Measurements from ENCODE around the gene TGFBR3.

Gene TGFBR3

GRCh38 chr1:91732291-91733107, 153.5 kb downstream of the TGFBR3 start:
- Mint-ChIP-seq H3K9me3 (no peaks in the 10 kb centered on the region), H3K36me3 (ENCODE audit: insufficient read depth) (peaks cover 48% of the 10 kb centered on the region), H3K27me3 (no peaks in the 10 kb centered on the region), H3K4me3 (peak overlapping the region; percentile 40), H3K27ac (ENCODE audit: low read depth) (peak overlapping the region; percentile 60), H3K4me1 (peaks cover 65% of the 10 kb centered on the region)
- DNase-seq (ENCODE audit: low spot score in 2 of 2) (no peak), ATAC-seq (replicated peaks; ENCODE audit: extremely low read depth, poor library complexity, severe bottlenecking) (peak; percentile 51)

GRCh38 chr1:91731815-91732214, 154.1 kb downstream of the TGFBR3 start:
- Mint-ChIP-seq H3K27ac (ENCODE audit: low read depth) (peak overlapping the region; percentile 60), H3K4me1 (peaks cover 61% of the 10 kb centered on the region), H3K9me3 (no peaks in the 10 kb centered on the region), H3K36me3 (ENCODE audit: insufficient read depth) (peaks cover 52% of the 10 kb centered on the region), H3K4me3 (peak overlapping the region; percentile 45), H3K27me3 (no peaks in the 10 kb centered on the region)
- no peak for DNase-seq (ENCODE audit: low spot score in 2 of 2)
- no peak for ATAC-seq (replicated peaks; ENCODE audit: extremely low read depth, poor library complexity, severe bottlenecking)

- ATAC-seq (replicated peaks; ENCODE audit: extremely low read depth, poor library complexity, severe bottlenecking), result peak; percentile 30
- peaks cover 57% of the 10 kb centered on the region for H3K4me1 Mint-ChIP-seq
- peaks cover 51% of the 10 kb centered on the region for H3K36me3 Mint-ChIP-seq (ENCODE audit: insufficient read depth)
- no peak for DNase-seq (ENCODE audit: low spot score in 2 of 2)
- H3K9me3 Mint-ChIP-seq, result no peaks in the 10 kb centered on the region
- H3K27me3 Mint-ChIP-seq, result no peaks in the 10 kb centered on the region
- H3K4me3 Mint-ChIP-seq, result peak overlapping the region; percentile 45
- peak overlapping the region; percentile 60 for H3K27ac Mint-ChIP-seq (ENCODE audit: low read depth)
Observed at GRCh38 chr1:91730801-91731732, 154.9 kb downstream of the TGFBR3 start.

GRCh38 chr1:91729621-91730358, 156.2 kb downstream of the TGFBR3 start:
- Mint-ChIP-seq H3K27me3 (no peaks in the 10 kb centered on the region), H3K4me3 (no peak overlapping the region), H3K4me1 (peaks cover 57% of the 10 kb centered on the region), H3K27ac (ENCODE audit: low read depth) (peak overlapping the region; percentile 50), H3K36me3 (ENCODE audit: insufficient read depth) (peaks cover 54% of the 10 kb centered on the region), H3K9me3 (no peaks in the 10 kb centered on the region)
- DNase-seq (ENCODE audit: low spot score in 2 of 2) (no peak), ATAC-seq (replicated peaks; ENCODE audit: extremely low read depth, poor library complexity, severe bottlenecking) (no peak)

- Mint-ChIP-seq H3K36me3 (ENCODE audit: insufficient read depth) (peaks cover 43% of the 10 kb centered on the region), H3K4me3 (no peak overlapping the region), H3K4me1 (peaks cover 47% of the 10 kb centered on the region)
Observed at GRCh38 chr1:91727763-91728162, 158.2 kb downstream of the TGFBR3 start.

GRCh38 chr1:91725989-91726721, 159.8 kb downstream of the TGFBR3 start:
- H3K9me3 Mint-ChIP-seq, result no peaks in the 10 kb centered on the region
- H3K4me3 Mint-ChIP-seq, result no peak overlapping the region
- ATAC-seq (replicated peaks; ENCODE audit: extremely low read depth, poor library complexity, severe bottlenecking) (no peak), DNase-seq (ENCODE audit: low spot score in 2 of 2) (no peak)
- H3K27me3 Mint-ChIP-seq, result no peaks in the 10 kb centered on the region
- peaks cover 45% of the 10 kb centered on the region for H3K36me3 Mint-ChIP-seq (ENCODE audit: insufficient read depth)
- peaks cover 33% of the 10 kb centered on the region for H3K4me1 Mint-ChIP-seq
- peak overlapping the region; percentile 54 for H3K27ac Mint-ChIP-seq (ENCODE audit: low read depth)

More at GRCh38 chr1:91727763-91728162, 158.2 kb downstream of the TGFBR3 start:
- no peaks in the 10 kb centered on the region for H3K27me3 Mint-ChIP-seq
- ATAC-seq (replicated peaks; ENCODE audit: extremely low read depth, poor library complexity, severe bottlenecking) (no peak), DNase-seq (ENCODE audit: low spot score in 2 of 2) (no peak)
- no peak overlapping the region for H3K27ac Mint-ChIP-seq (ENCODE audit: low read depth)
- H3K9me3 Mint-ChIP-seq, result no peaks in the 10 kb centered on the region

GRCh38 chr1:91725618-91725988, 160.3 kb downstream of the TGFBR3 start:
- H3K27me3 Mint-ChIP-seq, result no peaks in the 10 kb centered on the region
- H3K36me3 Mint-ChIP-seq (ENCODE audit: insufficient read depth), result peaks cover 50% of the 10 kb centered on the region
- DNase-seq (ENCODE audit: low spot score in 2 of 2) (no peak), ATAC-seq (replicated peaks; ENCODE audit: extremely low read depth, poor library complexity, severe bottlenecking) (no peak)
- no peaks in the 10 kb centered on the region for H3K9me3 Mint-ChIP-seq
- no peak overlapping the region for H3K4me3 Mint-ChIP-seq
- peak overlapping the region; percentile 54 for H3K27ac Mint-ChIP-seq (ENCODE audit: low read depth)
- peaks cover 29% of the 10 kb centered on the region for H3K4me1 Mint-ChIP-seq

GRCh38 chr1:91724644-91725043, 161.3 kb downstream of the TGFBR3 start:
- H3K4me3 Mint-ChIP-seq, result no peak overlapping the region
- H3K36me3 Mint-ChIP-seq (ENCODE audit: insufficient read depth), result peaks cover 48% of the 10 kb centered on the region

GRCh38 chr1:91724231-91724630, 161.7 kb downstream of the TGFBR3 start:
- peaks cover 18% of the 10 kb centered on the region for H3K4me1 Mint-ChIP-seq
- no peaks in the 10 kb centered on the region for H3K9me3 Mint-ChIP-seq
- DNase-seq (ENCODE audit: low spot score in 2 of 2), result no peak
- ATAC-seq (replicated peaks; ENCODE audit: extremely low read depth, poor library complexity, severe bottlenecking), result no peak
- H3K4me3 Mint-ChIP-seq, result no peak overlapping the region
- H3K27ac Mint-ChIP-seq (ENCODE audit: low read depth), result no peak overlapping the region
- peaks cover 50% of the 10 kb centered on the region for H3K36me3 Mint-ChIP-seq (ENCODE audit: insufficient read depth)
- H3K27me3 Mint-ChIP-seq, result no peaks in the 10 kb centered on the region

More at GRCh38 chr1:91724644-91725043, 161.3 kb downstream of the TGFBR3 start:
- Mint-ChIP-seq H3K9me3 (no peaks in the 10 kb centered on the region), H3K4me1 (peaks cover 20% of the 10 kb centered on the region), H3K27me3 (no peaks in the 10 kb centered on the region), H3K27ac (ENCODE audit: low read depth) (no peak overlapping the region)
- ATAC-seq (replicated peaks; ENCODE audit: extremely low read depth, poor library complexity, severe bottlenecking), result no peak
- no peak for DNase-seq (ENCODE audit: low spot score in 2 of 2)

GRCh38 chr1:91720044-91720443, 165.9 kb downstream of the TGFBR3 start:
- DNase-seq (ENCODE audit: low spot score in 2 of 2) (no peak), ATAC-seq (replicated peaks; ENCODE audit: extremely low read depth, poor library complexity, severe bottlenecking) (no peak)
- H3K4me1 Mint-ChIP-seq, result peaks cover 15% of the 10 kb centered on the region
- no peak overlapping the region for H3K4me3 Mint-ChIP-seq
- H3K9me3 Mint-ChIP-seq, result no peaks in the 10 kb centered on the region
- no peak overlapping the region for H3K27ac Mint-ChIP-seq (ENCODE audit: low read depth)
- peaks cover 55% of the 10 kb centered on the region for H3K36me3 Mint-ChIP-seq (ENCODE audit: insufficient read depth)
- no peaks in the 10 kb centered on the region for H3K27me3 Mint-ChIP-seq

- H3K36me3 Mint-ChIP-seq (ENCODE audit: insufficient read depth), result peaks cover 62% of the 10 kb centered on the region
- DNase-seq (ENCODE audit: low spot score in 2 of 2) (no peak), ATAC-seq (replicated peaks; ENCODE audit: extremely low read depth, poor library complexity, severe bottlenecking) (no peak)
- H3K9me3 Mint-ChIP-seq, result no peaks in the 10 kb centered on the region
- H3K4me3 Mint-ChIP-seq, result no peak overlapping the region
- no peaks in the 10 kb centered on the region for H3K27me3 Mint-ChIP-seq
- H3K27ac Mint-ChIP-seq (ENCODE audit: low read depth), result no peak overlapping the region
- H3K4me1 Mint-ChIP-seq, result peaks cover 23% of the 10 kb centered on the region
Observed at GRCh38 chr1:91718877-91719276, 167.1 kb downstream of the TGFBR3 start.

- H3K4me1 Mint-ChIP-seq, result peaks cover 24% of the 10 kb centered on the region
- H3K27me3 Mint-ChIP-seq, result no peaks in the 10 kb centered on the region
- H3K36me3 Mint-ChIP-seq (ENCODE audit: insufficient read depth), result peaks cover 65% of the 10 kb centered on the region
- no peak overlapping the region for H3K4me3 Mint-ChIP-seq
- DNase-seq (ENCODE audit: low spot score in 2 of 2) (no peak), ATAC-seq (replicated peaks; ENCODE audit: extremely low read depth, poor library complexity, severe bottlenecking) (no peak)
- no peak overlapping the region for H3K27ac Mint-ChIP-seq (ENCODE audit: low read depth)
- no peaks in the 10 kb centered on the region for H3K9me3 Mint-ChIP-seq
Observed at GRCh38 chr1:91718368-91718767, 167.6 kb downstream of the TGFBR3 start.
